Smooth muscle cell (in vitro differentiated cells): ENCODE data around the gene TCF21. TPM values are rescaled to one million over a fixed set of nuclear protein-coding genes. Genes with fewer than 3 reads are reported as not detected.

Source experiments
- DNase-seq: peaks from one replicate; lab custom pipeline; 2025; ENCODE audit not compliant: unreplicated experiment; lab: John Stamatoyannopoulos, UW
- H2AFZ ChIP-seq: fragments of 200-600 bp; sonication (generic); 2 replicates; pipeline ENCODE4 v1.6.0; 2016; ENCODE audit warnings: antibody characterized with exemption, low read depth, mild to moderate bottlenecking
- H3F3A ChIP-seq: fragments of 200-600 bp; sonication (generic); 2 replicates; pipeline ENCODE4 v1.6.0; 2017; ENCODE audit warnings: antibody characterized with exemption, low read depth
- H3K27ac ChIP-seq: fragments of 200-600 bp; sonication (generic); 2 replicates; pipeline ENCODE4 v1.5.1; 2016; ENCODE audit warnings: low read depth, mild to moderate bottlenecking
- H3K27me3 ChIP-seq: fragments of 200-600 bp; sonication (generic); 2 replicates; pipeline ENCODE4 v1.6.1; 2016; ENCODE audit warnings: low read depth, mild to moderate bottlenecking
- H3K36me3 ChIP-seq: fragments of 200-600 bp; sonication (generic); 2 replicates; pipeline ENCODE4 v1.5.1; 2016; ENCODE audit warnings: low read depth
- H3K4me1 ChIP-seq: fragments of 200-600 bp; sonication (generic); 2 replicates; pipeline ENCODE4 v1.5.1; 2016; ENCODE audit warnings: low read depth
- H3K4me2 ChIP-seq: fragments of 200-600 bp; sonication (generic); 2 replicates; pipeline ENCODE4 v1.6.0; 2016; ENCODE audit warnings: mild to moderate bottlenecking
- H3K4me3 ChIP-seq: fragments of 200-600 bp; sonication (generic); 2 replicates; pipeline ENCODE4 v1.5.1; 2016; ENCODE audit warnings: mild to moderate bottlenecking
- H3K79me2 ChIP-seq: fragments of 200-600 bp; sonication (generic); 2 replicates; pipeline ENCODE4 v1.6.0; 2016; ENCODE audit warnings: low read depth, mild to moderate bottlenecking
- H3K9ac ChIP-seq: fragments of 200-600 bp; sonication (generic); 2 replicates; pipeline ENCODE4 v1.6.0; 2016; ENCODE audit warnings: low read depth
- H3K9me3 ChIP-seq: fragments of 200-600 bp; sonication (generic); replicated peaks from 2 replicates; pipeline ENCODE4 v1.5.1; 2016; ENCODE audit warnings: low read depth
- H4K20me1 ChIP-seq: fragments of 200-600 bp; sonication (generic); 2 replicates; pipeline ENCODE4 v1.6.0; 2016; ENCODE audit warnings: low read depth
- WGBS: methylation state at CpG from one replicate; pipeline ENCODE4 v1.1.7; 2016; ENCODE audit warnings: low lambda C conversion rate; 5-methylcytosine and 5-hydroxymethylcytosine counted together
- polyA plus RNA-seq: library from polyadenylated mRNA; unstranded; fragments of >200 nt; fragmentation: Nextera tagmentation; extraction: Ambion mirVana; gene quantifications from 2 replicates; pipeline ENCODE4 v1.2.1, GENCODE V29; 2016
- total RNA-seq: library from RNA; depleted of rRNA; stranded (reverse); fragments of >200 nt; gene quantifications from 2 replicates; pipeline ENCODE4 v1.2.3, GENCODE V29; 2014
- TF ChIP-seq, protein P1 (sequence below): fragments of 200-600 bp; sonication (generic); IDR thresholded peaks from 2 replicates; pipeline ENCODE4 v1.5.1; 2017; ENCODE audit warnings: borderline replicate concordance, mild to moderate bottlenecking, antibody characterized with exemption; ENCODE audit not compliant: insufficient read depth, poor library complexity, severe bottlenecking

TCF21 gene
- total and polyA plus RNA-seq, 2 experiments from 2014 or later, result 1.2 to 2.4 TPM

GRCh38 chr6:133894795-133895358 is 6.0 kb downstream of the TCF21 start:
- Histone ChIP-seq H3K4me2 (peak overlapping the region; percentile 83), H4K20me1 (peaks cover 7% of the 10 kb centered on the region), H3K9me3 (no peaks in the 10 kb centered on the region), H3K4me1 (peaks cover 23% of the 10 kb centered on the region), H3K27ac (no peak overlapping the region), H3K79me2 (no peaks in the 10 kb centered on the region), H2AFZ (no peak overlapping the region), H3K9ac (no peak overlapping the region), H3K4me3 (no peak overlapping the region), H3F3A (peaks cover 5% of the 10 kb centered on the region), H3K36me3 (no peaks in the 10 kb centered on the region), H3K27me3 (peaks cover 89% of the 10 kb centered on the region)
- TF ChIP-seq, protein P1, sequence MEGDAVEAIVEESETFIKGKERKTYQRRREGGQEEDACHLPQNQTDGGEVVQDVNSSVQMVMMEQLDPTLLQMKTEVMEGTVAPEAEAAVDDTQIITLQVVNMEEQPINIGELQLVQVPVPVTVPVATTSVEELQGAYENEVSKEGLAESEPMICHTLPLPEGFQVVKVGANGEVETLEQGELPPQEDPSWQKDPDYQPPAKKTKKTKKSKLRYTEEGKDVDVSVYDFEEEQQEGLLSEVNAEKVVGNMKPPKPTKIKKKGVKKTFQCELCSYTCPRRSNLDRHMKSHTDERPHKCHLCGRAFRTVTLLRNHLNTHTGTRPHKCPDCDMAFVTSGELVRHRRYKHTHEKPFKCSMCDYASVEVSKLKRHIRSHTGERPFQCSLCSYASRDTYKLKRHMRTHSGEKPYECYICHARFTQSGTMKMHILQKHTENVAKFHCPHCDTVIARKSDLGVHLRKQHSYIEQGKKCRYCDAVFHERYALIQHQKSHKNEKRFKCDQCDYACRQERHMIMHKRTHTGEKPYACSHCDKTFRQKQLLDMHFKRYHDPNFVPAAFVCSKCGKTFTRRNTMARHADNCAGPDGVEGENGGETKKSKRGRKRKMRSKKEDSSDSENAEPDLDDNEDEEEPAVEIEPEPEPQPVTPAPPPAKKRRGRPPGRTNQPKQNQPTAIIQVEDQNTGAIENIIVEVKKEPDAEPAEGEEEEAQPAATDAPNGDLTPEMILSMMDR, result no peak
- 12% methylated on average over 5 of the region's 5 CpGs for WGBS
- DNase-seq, result no peak

DNA sequence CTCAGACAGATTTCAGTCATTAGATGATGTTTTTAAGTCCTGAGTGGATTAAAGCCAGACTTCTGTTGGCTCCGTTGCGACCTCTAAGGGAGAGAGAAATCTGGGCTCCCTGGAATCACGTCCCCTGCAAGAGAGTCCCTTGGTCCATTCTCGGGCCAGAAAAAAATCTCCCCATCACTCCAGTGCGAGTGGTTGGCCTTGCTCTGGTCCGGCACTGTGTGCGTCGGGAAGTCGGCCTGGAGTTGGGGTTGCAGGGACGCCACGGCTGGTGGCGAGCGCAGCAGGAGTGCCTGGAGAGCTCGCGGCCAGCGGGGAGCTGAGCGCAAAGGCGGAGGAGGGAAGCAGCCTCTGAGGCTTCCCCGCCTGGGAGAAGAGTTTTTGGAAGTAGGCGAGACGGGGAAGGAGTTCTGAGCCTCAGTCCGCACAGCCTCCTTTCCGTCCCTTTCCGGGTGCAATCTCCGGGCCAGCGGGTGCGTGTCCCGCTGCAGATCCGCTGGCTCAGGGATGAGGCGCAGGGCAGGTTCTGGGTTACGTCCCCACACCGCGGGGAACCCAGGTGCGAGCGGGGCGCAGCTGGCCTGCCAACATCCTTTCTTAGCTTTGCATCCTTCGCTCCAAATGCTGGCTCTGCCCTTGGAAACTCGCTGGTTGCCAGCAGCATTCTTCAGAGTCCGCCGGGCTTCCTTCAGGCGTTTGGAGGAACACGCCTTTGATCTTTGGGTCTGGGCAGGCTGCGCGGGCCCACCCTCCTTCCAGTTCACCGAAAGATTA is 6.8 kb downstream of the TCF21 start:
- TF ChIP-seq, protein P1, result no peak
- H3K4me3 ChIP-seq, result peak overlapping the region; percentile 40
- H2AFZ ChIP-seq, result no peak overlapping the region
- peaks cover 5% of the 10 kb centered on the region for H3F3A ChIP-seq
- no peak overlapping the region for H3K9ac ChIP-seq
- H3K4me1 ChIP-seq, result peaks cover 15% of the 10 kb centered on the region
- no peak for DNase-seq
- H4K20me1 ChIP-seq, result peaks cover 7% of the 10 kb centered on the region
- no peaks in the 10 kb centered on the region for H3K79me2 ChIP-seq
- H3K9me3 ChIP-seq, result no peaks in the 10 kb centered on the region
- 2% methylated on average over 44 of the region's 45 CpGs for whole genome bisulfite sequencing
- H3K27me3 ChIP-seq, result peaks cover 80% of the 10 kb centered on the region
- no peak overlapping the region for H3K27ac ChIP-seq
- H3K36me3 ChIP-seq, result no peaks in the 10 kb centered on the region
- H3K4me2 ChIP-seq, result peak overlapping the region; percentile 83

GRCh38 chr6:133896344-133896721 is 7.4 kb downstream of the TCF21 start:
- peak overlapping the region; percentile 83 for H3K4me2 ChIP-seq
- 27% methylated on average over 5 of the region's 5 CpGs for whole genome bisulfite sequencing

More at GRCh38 chr6:133896344-133896721, 7.4 kb downstream of the TCF21 start:
- Histone ChIP-seq H3K4me1 (peaks cover 9% of the 10 kb centered on the region), H2AFZ (no peak overlapping the region), H3K36me3 (no peaks in the 10 kb centered on the region), H3K79me2 (no peaks in the 10 kb centered on the region), H3F3A (peaks cover 5% of the 10 kb centered on the region), H3K9me3 (no peaks in the 10 kb centered on the region), H3K27me3 (peaks cover 74% of the 10 kb centered on the region), H4K20me1 (peaks cover 7% of the 10 kb centered on the region), H3K4me3 (peak overlapping the region; percentile 40), H3K27ac (no peak overlapping the region), H3K9ac (no peak overlapping the region)
- DNase-seq, result no peak
- TF ChIP-seq, protein P1, result no peak
